IPS DF 4.7 (cell line): ENCODE measurements around the gene SMG5.

ENCODE experiments used
- DNase-seq: peaks from one replicate; pipeline ENCODE4 v3.0.0-alpha.2; 2013; ENCODE audit warnings: low spot score; ENCODE audit errors: extremely low read depth

Gene SMG5

DNA sequence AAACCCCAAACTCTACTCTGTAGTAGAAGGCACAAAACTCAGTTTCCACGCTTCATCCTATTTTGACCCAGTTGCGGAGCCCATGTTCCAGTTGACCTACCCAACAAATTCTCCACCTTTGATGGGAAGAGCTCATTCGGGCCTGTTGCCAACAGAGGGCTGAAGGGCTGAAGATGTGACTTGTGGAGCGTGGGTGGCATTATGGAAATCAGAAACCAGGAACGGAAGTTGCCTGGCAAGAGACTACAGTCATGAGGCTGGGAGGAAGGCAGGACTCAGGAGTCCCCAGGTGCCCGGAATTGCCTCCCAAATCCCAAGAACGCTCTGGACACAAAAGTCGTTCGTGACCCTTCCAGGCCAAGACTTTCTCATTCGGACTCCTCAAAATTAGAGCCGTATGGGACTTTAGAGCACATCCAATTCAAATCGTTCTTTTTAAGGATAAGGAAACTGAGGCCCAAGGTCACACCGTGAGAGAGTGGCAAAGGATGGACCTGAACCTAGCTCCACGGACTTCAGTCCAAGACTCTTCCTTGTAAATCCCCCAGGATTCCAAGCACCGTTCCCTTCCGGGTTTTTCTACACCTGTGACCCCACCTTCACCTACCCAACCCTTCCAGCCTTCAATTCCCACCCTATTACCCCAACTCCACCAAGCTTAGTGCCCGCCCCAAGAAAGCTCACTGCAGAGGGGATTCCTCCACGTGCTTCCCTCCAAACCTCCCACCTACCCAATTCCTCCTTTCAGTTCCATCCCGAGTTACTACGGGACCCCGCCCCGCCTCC lies 739 bp downstream of the SMG5 start:
- no peak for DNase-seq

DNA sequence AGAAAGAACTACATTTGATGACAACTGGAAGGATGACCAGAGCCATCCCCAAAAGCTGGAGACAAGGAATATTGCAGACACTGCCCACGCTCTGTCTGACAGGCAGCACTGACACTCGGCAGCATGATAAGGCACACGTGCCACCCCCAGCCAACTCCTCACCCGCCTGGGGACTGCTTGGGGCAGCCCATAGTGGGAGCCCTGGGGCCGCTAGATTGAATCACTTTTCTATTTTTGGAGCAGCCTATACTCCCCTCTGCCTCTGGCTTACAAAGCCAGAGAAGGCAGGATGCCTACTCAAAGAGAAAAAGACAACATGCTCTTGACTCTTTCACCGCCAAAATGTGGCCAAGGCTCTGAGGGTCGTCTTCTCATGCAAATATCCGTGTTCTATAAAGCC lies 1.3 kb downstream of the SMG5 start:
- DNase-seq, result no peak

GRCh38 chr1:156279837-156280236 lies 2.8 kb downstream of the SMG5 start:
- no peak for DNase-seq

DNA sequence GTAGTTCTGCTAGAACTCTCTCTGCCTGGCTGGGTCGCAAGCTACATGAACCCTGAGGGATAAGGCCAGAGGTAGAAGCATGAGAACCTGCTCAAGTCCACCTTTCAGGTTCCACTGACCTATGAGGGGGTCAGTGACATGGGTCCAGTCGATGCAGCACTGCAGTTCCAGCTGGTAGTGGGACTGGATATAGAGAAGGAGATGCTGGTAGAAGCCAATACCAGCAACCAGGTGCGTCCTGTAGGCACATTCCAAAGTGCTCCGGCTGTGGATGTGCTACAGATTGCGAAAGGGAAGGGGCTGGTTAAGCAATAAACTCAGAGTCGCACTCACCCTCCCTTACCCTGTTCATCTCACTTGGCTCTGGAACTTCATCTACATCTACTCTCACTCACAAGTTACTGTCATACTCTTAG lies 5.7 kb downstream of the SMG5 start:
- no peak for DNase-seq

- no peak for DNase-seq
These were observed 6.1 kb downstream of the SMG5 start for GRCh38 chr1:156276532-156276931.

- no peak for DNase-seq
These were observed 12.3 kb downstream of the SMG5 start for GRCh38 chr1:156270314-156270713.

DNA sequence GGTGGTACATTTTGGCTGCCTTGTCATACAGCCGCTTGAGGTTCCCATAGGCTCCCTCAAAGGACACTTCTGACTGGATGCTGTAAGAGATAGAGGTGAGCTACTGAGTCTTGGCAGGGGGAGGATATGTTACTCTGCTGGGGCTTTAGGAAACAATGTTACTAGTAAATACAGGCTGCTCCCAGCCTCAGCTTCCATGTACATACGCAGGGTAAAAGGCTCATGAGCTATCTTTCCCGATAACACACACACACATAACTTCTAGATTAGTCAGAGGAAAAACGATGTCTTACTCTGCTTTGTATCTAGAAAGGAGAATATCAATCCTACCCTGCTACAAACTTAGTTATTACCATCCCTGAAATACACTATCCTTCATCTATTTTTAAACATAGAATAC lies 14.3 kb downstream of the SMG5 start:
- DNase-seq, result no peak

- no peak for DNase-seq
These were observed 16.6 kb downstream of the SMG5 start for GRCh38 chr1:156266051-156266450.

DNA sequence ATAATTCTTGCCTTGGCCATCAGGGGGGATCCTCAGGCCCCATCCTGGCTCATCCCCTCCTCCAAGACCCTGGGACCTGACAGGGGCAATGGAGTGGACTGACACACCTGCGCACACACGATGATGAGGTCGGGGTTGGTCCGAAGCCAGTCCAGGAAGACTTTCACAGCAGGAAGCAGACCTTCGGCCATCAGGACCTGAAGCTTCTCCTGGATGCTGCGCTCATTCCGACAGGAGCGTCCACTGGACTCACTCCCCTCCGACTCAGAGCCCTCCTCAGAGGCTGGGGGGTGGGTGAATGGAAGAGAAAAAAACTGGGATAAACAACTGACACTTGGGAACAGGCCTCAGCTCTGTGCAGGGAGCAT lies 19.4 kb downstream of the SMG5 start:
- DNase-seq, result no peak

GRCh38 chr1:156262461-156263287 lies 20.0 kb downstream of the SMG5 start:
- no peak for DNase-seq

GRCh38 chr1:156260896-156261295 lies 21.7 kb downstream of the SMG5 start:
- no peak for DNase-seq

DNA sequence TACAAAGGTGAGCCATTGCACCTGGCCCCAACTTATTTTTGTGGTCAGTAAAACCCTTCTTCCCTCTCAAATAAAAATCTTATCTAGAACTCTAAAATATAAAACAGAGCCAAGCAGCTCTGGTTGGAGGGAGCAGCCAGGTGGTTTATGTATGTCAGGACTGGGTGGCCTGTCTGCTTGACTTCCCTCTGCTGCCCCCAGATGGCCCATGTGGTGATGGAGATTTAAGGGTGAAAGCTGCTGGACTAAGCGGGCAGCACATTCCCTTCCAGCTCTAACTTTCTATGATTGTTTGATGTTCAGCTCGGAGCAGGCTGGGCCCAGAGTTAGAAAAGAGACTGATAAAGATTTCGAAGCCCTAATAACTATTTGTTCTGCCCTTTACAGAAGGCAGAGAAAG lies 22.8 kb downstream of the SMG5 start:
- DNase-seq, result no peak

GRCh38 chr1:156258859-156259258 lies 23.8 kb downstream of the SMG5 start:
- no peak for DNase-seq

- no peak for DNase-seq
These were observed 24.9 kb downstream of the SMG5 start for GRCh38 chr1:156257711-156258110.

GRCh38 chr1:156253634-156254033 lies 29.0 kb downstream of the SMG5 start:
- DNase-seq, result no peak

DNA sequence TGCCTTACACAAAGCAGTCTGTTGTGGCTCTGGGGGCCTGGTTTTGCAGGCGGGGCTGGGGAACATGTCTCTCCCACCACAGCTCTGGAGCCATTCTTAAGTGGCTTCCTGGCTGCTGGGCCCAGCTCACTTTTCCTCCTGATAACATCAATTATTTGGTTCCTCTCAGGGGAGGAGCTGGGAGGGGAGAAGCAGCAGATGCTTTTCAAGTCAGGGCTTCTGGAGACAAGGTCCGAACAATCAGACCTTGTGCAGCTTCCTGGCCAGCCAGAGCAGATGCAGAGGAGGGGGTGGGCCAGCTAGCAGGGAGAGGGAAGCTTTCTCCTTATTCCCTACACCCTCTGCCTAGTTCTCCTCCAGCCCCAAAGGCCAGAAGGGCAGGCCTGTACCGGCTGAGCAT lies 31.1 kb downstream of the SMG5 start:
- DNase-seq, result no peak

- DNase-seq, result no peak
These were observed 33.0 kb downstream of the SMG5 start for GRCh38 chr1:156249593-156249992.

DNA sequence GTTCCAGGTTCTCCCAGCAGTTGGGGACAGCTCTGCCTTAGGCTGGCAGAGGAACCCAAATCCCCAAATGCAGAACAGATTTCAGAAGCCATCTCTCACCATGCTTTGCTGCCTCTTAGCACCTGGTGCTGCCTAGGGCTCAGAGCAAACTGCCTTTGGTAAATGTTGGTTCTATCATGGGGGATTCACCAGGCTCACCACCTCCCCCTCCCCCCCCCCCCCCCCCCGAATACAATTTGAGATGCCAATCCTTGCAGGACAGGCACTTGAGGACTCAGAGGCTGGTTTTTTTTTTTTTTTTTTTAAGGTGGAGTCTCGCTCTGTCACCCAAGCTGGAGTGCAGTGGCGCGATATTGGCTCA lies 34.3 kb downstream of the SMG5 start:
- no peak for DNase-seq

DNA sequence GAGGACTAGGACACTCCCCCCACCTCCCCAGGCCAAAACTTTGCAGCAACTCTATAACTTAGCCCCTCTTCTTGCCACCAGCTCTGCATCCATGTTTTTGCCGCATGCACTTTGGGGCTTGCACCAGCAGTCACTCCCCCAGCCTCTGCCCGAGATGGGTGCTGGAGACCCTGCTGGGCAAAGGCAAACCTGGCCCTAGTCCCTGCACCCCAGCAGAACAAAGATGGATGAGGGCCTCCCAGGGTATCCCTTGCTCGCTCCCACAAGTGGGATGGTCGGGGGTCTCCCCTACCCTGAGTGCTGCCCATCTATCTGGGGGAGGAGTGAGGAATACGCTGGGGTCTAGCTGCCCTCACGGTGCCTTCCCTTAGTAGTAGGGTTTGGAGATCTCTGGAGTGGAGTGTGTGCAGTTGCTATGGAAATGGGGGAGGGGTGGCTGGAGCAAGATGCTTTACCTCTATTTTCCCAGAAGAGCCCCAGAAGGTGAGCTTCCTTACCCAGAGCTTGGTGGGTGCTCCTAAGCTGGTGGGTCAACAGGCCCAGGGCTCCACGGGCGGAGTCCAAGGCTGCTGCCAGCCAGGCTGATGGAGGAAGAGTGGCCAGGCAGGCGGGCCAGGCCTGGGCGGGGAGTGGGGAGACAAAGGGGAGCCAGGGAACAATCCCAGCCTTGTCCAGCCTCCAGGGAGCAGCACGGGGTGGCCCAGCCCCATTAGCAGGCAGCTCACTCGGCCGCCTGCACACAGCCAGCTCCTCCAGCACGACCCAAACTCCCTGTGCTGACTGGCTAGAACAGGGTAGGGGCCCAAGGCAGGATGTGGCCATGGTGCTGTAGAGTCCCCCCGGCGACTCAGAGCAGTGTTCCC lies 34.9 kb downstream of the SMG5 start, which contains the start of gene PAQR6:
Gene PAQR6, minus strand, starts transcription at position 597 of the 863 bp plus-strand sequence. CDS start 1,325 bp downstream, outside the sequence.
- DNase-seq, result no peak

DNA sequence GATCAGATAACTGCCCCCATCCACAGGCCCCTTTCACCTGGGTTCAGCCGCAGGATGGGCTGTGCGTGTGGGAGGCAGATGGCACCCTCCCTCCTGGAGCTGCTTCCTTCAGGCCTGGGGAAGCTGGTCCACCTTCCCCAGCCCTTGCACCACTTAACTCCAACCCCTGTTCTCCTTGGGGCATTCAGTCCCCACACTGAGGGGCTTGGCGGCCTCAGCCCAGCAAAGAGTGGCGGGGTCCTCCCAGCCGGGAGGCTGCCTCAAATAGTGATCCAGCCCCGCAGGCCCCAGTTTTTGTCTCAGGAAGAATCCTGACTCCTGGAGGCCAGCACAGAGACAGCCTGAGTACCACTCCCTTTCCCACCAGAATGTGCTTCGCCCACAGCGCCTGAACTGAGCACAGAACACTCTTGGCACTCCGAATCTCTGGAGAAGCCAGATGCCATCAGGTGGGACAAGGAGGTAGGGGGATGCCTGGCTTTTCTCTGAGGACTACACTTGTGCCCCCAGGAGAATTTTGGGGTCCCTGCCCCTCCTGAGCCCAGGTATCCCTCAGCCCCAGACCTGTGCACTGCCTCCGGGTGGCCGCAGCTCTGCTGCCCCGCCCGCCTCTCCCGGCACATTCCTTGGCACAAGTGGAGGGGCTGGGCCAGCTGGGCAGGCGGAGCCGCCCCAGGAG lies 35.7 kb downstream of the SMG5 start:
- no peak for DNase-seq

DNA sequence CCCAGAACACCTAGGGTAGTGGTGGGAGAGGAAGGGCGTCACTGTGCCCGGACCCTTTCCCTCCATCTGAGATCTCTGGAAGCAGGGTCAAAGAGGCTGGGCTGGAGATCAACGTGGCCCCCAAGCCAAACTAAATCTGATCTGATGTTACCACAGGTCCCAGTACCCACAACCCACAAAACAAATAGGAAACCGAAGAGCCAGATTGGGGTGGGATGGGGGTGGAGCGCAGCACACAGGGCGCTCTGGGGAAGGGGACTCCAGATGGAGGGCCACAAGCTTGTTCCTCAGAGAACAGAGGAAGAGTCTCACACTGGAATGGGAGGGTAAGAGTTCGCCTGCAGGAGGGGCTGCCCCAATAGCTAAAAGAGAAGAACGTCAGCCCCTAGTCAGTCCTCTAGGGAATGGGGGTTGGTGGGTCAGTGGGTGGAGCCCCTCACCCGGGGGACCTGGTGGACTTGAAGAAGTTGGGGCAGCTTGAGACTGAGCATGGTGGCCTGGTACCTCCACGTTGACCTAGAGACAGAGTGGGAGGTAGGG lies 36.3 kb downstream of the SMG5 start:
- DNase-seq, result no peak
